Cerebellar cortex (tissue), 1 donor: ENCODE results near the gene SPTBN2.
A peak's percentile ranks its signal among the peaks of the same experiment; 100 is the strongest.
"Not testable (repeated sequence)": the region's sequence is repeated elsewhere in the genome, so short reads cannot be mapped to it uniquely, and the experiment has no call there.

Source experiments
- DNase-seq: peaks from one replicate; pipeline ENCODE4 v3.0.0-alpha.2; 2015; ENCODE audit warnings: low spot score

The SPTBN2 gene

DNA sequence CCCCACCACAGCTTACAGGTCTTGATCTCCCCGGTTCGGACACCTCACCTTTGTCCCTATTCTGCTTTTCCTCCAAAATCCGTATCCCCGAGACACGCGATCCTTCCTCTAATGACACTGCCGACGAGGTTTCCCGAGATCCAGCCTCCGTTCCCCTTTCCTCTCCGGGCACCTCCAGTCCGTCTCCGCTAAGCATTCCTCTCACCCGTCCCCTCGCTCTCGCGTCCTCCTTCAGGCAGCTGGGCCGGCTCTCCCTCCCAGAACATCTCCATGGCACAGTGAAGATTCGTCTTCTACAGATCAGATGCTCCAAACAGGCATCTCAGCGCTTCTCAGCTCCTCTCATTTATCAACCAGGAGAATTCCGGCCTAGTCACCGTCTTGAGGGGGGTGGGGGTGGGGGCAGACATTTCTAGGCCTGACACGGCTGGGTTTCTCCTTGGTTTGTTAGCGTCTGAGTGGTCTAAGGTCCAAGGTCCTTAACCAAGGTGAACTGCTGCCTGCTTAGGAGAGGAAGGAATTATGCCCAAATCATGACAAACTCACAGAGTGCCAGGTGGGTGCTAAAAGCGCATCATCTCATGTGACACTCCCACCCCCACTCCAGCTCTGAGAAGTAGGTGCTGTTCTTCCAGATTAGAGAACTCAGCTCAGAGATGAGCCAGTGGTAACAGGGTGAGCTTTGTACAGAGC lies at the start of gene SPTBN2:
Gene SPTBN2, minus strand, starts transcription at position 524 of the 693 bp plus-strand sequence. CDS start 7,976 bp downstream, outside the sequence.
- DNase-seq, result peak; percentile 65

DNA sequence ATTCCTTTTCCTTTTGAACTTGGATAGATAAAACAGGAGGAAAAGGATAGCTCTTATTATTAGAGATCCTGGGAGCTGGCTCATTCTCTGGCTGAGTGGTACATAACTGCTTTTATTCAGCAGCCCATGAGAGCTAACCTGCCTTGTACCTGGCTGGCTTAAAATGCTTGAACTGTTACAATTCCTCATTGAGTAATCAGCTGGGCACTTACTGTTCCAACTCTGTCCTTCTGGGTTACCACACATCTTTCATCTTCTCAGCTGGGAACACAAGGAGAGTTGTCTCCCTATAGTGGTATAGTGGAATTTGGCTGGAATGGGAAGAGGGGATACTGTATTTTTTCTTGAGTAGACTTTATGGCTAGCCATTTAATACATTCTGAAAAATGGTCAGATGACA lies 39.8 kb upstream of the SPTBN2 start:
- no peak for DNase-seq

DNA sequence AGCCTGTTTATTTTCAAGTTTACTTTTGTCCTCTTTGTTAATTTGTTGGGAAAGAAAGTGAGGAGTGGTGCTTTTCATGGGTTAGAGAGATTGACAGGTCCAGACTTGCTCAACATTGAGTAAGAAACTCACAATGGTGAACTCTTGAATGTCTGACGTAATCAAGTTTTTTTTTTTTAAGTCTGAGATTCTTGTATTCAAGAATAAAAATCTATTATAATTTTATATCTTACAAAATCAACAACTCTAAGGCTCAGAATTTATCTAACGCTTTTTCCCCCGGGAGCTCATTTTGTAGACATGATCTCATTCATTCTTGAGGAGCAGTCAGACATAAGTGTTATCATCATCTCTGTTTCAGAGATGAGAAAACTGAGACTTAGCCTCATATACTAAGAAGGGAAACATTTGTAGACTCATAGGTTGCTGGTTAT lies 39.1 kb upstream of the SPTBN2 start:
- no peak for DNase-seq

DNA sequence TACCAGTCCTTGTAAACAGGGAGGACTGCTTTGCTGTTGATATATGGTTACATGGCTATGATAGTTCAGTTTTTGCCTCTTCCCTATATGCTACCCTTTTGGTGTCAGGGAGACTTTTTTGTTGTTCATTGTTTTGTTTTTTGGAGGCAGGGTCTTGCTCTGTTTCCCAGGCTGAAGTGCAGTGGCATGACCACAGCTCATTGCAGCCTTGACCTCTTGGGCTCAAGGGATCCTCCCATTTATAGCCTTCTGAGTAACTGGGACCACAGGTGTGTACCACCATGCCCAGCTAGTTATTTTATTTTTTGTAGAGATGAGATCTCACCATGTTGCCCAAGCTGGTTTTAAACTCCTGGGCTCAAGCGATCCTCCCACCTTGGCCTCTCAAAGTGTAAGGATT lies 38.6 kb upstream of the SPTBN2 start:
- no peak for DNase-seq

DNA sequence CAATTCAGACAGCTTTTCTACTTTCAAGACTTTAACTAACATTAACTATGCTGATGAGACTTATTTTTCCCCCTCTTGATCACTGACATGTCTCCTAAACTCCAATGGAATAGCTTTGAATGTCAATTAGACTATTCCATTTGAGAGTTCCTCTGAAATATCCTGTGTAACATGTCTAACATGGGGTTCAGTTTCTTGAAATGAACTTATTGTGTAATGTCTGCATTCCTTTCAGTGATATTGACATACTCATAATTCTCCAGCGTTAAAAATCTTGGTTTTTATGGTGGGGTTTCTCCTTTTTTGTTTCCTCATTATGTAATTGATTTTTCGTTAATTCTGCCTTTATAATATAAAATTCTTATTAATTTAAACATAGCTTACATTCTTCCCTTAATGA lies 37.7 kb upstream of the SPTBN2 start:
- no peak for DNase-seq

DNA sequence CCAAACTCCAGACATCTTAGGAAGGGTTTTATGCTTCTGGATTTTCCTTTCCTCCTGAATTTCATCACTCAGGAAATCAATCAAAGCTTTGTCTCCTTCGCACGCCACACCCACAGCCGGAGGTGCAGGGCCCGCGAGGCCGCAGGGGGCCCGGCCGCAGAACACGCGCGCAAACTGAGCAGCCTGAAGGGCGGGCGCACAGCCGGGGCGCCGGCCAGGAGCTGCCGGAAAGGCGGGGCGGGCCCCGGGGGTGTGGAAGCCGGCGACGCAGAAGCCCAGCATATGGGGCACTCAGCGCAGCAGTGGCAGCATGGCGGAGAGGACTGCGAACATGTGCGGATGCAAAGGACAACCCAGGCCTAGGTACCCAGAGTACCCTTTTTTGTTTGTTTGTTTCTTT lies 33.1 kb upstream of the SPTBN2 start:
- DNase-seq, result no peak

DNA sequence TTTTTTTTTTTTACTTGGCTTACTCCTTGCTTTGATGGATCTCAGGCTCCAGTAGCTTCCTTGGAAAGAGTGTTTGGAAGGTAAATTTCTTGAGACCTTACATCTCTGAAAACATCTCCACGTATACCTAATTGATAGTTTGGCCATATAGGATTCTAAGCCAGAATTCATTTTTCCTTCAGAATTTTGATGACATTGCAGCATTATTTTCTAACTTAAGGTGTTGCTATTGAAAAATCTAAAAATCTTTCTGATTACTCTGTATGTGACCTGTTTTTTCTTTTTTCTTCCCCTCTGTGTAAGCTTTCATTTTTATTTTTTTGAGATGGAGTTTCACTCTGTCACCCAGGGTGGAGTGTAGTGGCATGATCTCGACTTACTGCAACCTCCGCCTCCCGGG lies 23.1 kb upstream of the SPTBN2 start:
- no peak for DNase-seq

DNA sequence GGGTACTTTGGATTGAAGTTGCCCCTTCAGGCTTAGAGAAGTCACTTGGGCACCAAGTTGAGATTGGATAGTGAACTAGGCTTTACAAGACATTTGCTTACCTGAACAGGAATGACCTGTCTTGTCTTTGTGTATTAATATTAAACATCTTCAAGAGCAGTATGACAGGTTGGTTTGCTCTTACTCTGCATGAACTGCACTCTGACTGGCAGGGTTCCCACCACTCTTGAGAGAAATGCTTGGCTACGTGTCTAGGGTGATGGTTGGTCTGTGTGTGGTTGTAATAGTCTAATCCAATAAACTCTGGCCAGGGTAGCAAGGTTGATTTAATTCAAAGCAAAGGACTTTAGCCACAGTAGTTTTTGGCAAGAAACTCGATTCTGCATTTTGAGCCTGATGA lies 20.1 kb upstream of the SPTBN2 start:
- peak; percentile 61 for DNase-seq

DNA sequence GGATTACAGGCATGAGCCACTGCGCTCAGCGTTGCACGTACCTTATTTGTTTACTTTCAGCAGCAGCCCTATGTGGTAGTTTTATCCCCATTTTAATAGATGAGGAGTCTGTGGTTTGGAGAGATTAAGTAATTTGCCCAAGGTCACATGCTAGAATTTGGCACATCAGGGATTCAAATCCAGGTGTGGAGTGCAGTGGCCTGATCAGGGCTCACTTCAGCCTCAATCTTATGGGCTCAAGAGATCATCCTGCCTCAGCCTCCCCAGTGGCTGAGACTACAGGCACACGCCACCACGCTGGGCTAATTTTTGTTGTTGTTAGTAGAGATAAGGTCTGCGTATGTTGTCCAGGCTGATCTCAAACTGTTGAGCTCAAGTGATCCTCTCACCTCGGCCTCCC lies 18.5 kb upstream of the SPTBN2 start:
- no peak for DNase-seq

DNA sequence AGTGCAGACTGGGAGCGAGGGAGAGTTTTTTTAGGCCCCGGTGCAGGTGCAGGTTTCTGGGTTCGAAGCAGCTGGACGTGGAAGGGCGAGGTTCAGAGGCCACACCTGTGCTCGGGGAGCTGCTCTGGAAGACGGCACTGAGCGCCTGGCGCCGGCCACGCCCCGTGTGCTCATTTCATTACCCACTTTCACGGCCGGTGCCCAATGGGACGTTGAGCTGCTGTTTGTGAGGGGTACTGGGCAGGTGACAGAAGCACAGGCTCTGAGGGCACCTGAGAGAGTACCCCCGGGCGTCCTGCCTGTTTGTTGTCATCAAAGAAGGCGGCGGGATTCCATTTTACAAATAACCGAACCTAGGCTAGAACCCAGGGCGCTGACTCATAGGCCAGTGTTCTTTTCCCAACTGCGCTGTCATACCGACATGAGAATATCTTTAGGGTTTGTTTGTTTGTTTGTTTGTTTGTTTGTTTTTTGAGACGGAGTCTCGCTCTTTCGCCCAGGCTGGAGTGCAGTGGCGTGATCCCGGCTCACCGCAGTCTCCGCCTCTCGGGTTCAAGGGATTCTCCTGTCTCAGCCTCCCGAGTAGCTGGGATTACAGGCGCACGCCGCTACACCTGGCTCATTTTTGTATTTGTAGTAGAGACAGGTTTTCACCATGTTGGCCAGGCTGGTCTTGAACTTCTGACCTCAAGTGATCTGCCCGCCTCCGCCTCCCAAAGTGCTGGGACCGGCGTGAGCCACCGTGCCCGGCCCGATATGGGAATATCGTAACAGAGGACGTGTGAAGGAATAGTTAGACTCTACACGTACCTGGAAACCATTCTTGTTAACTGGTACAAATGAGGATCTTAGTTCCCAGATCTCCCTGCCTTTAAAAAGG lies 16.6 kb upstream of the SPTBN2 start:
- DNase-seq, result peak; percentile 54

DNA sequence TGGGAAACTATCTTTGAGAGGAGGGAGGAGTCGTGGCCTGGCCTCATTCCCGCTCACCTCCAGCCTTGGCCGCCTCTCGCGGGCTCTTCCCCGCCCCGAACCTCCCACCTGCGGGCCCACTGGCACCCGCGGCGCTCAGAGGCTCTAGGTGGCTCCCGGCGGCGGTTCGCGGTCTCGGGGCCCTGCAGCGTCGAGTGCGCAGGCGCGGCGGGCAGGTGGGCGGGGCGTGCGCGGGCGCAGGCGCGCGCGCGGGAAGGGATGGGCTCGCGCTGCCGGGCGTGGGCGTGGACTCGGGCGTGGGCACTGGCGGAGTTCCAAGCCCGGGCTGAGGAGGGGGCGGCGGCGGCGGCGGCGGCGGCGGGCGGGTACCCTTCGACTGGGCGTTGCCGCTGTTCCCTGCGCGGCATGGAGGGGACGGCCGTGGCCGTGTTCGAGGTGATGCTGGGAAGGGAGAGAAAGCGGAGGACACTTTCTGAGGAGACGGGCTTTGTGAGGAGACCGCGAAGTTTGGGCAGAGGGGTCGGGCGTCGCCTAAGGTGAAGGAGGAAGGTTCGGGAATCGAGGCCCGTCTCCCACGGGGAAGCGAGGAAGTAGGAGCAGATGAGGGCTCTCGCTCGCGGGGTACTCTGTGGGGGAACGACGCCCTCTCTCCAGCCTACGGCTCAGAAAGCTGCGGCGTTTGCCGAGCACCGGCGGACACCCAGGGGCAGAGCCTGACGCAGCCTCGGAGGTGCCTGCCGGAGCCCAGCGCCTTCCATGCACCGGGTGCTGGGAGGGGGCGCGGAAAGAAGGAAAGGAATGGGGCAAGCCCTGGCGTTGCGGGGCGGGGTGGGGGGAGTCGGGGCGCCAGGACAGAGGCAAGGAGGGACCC lies 15.7 kb upstream of the SPTBN2 start:
- peak; percentile 73 for DNase-seq

DNA sequence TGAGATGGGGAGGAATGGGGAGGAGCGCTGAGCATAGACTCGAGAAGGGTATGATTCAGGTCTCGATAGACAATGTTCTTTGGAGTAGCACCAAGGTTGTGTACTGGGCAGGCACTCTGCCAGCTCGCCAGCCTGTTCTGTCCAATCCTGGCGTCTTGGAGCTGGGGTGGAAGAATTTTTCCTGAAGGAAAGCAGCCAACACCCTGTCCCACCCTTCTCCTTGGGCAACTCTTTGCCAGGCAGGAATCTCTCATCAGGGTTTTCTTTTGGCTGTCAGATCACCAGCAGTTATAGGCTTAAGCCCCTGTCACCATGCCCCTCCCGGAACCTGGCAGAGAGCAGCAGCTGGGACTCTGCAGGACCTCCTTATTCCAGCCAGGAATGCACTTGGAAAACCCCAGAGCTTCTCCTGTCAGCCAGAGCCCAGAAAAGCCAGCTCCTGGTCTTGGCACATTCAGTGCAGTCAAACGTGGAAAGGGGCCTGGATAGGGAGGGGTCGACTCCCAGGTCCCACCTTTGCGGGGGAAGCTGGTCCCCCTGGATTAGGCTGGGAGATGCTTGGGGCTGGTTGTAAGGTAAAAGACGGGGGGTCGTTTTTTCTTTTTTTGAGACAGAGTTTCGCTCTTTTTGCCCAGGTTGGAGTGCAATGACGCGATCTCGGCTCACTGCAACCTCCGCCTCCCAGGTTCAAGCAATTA lies 14.4 kb upstream of the SPTBN2 start:
- DNase-seq, result peak; percentile 90

DNA sequence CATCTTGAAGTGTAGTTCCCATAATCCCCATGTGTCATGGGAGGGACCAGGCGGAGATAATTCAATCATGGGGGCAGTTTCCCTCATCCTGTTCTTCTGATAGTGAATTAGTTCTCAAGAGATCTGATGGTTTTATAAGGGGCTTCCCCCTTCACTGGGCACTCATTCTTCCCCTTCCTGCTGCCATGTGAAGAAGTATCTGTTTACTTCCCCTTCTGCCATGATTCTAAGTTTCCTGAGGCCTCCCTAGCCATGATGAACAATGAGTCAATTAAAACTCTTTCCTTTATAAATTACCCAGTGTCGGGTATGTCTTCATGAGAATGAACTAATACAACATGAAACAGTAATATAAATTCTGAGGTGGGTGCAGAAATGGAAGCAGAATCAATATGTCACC lies 12.1 kb upstream of the SPTBN2 start:
- no peak for DNase-seq

DNA sequence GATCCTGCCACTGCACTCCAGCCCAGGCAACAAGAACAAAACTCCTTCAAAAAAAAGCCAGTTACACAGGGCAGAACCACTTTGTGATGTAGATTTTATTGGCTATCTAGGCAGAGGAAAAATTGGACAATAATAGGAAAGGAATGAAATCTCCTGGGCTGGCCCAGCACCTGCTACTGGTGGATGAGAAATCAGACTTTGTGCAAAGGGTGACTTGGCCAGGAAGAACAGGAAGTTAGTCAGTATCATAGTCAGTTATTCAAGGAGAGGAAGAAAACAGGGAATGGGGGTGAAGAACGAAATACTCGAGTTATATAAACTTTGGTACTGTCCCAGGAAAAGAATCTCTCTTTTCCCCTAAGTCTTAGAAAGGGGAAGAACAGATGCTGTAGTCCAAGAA lies 11.0 kb upstream of the SPTBN2 start:
- DNase-seq, result no peak

DNA sequence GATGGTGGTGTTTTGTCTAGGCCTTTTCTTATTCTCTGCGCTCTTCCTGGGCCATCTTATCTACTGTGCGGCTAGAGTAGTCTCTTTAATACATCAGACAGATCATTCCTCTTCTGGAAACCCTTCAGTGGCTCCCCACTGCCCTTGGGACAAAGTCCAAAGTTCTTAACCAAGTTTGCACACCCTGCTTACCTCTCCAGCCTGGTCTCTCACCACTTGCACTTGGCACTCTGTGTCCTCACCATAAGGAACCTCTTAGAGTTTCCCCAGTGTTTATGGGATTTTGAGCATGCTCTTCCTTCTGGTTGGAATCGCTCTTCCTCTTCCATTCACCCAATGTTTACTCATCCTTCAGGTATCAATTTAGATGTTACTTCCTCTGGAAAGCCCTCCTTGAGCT lies 5.2 kb upstream of the SPTBN2 start:
- no peak for DNase-seq

DNA sequence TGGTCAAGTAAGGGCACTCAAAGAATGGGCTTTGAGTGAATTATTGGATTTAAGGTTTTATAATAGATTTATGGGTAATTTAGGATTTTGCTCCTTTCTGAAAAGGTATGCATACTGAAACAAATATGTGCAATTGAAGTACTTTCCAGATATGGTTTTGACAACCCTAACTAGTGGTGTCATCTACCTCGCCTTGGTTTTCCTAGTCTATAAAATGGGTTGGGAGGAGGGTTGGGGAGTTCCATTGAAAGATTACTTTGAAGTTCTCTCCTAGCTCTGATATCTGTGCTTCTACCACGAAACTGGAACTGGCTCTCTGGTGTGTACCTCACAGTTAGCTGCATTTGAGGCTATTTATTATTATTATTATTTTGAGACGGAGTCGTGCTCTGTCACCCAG lies 431 bp upstream of the SPTBN2 start:
- no peak for DNase-seq

DNA sequence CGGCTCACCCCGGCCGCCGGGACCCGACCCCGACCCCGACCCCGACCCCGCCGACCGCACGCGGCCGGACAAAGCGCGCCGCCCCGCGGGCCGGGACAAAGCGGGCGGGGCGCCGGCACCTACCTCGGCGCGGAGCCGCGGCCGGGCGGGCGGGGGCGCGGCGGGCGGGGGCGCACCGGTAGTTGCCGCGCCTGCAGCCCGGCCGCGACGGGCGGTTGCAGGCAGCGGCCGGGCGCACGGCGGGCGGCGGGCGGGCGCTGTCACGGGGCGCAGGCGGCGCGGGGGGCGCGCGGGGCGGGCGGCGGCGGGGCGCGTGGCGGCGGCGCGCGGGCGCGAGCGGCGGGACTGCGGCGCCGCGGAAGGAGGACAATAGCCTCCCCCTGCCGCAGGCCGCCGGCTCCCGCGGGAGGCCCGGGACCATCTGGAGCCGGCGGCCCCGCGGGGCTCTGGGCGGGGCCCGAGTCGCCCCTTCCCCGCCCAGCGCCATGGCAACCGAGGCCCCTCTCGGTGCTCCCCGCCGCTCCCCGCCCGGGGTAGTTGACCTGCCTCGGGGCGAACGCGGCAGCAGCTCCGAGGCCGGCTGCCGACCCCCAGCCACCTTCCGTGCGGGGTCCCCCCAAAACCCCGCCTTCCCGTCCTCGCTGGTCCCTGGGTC lies 851 bp downstream of the SPTBN2 start:
- no peak for DNase-seq

DNA sequence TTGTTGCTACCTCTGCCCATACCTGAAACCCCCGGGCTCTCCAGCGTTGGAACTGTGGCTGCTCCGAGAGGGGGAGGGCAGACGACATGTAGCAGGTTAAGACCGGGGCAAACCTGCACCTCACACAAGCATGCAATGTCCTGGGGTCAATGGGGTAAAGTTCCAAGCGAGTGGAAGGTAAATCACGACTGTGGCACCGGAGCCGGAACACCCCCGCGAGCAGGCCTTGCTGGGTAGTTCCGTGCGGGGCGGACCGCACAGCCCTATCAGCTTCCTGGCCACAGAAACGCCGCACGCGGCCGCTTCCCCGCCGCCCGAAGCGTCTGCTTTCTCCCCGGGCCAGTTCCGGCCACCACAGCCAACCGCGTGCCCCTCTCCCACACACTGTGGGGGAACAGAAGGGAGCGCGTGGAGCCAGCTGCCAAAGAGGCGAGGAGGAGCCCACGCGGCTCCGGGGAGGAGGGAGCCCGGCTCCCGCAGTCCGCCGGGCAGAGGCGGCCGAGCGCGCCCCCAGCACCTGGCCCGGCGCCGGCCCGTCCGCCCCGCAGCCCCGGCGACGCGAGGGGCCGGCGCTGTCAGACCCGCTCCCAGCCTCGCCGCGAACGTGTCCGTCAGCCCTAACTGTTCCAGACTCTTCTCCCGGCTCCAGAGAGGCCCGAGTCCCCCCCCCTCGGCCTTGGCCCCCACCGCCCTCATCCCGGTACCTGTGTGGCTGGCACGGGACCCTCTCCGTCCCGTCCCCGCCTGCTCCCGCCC lies 1.6 kb downstream of the SPTBN2 start:
- DNase-seq, result peak; percentile 72

DNA sequence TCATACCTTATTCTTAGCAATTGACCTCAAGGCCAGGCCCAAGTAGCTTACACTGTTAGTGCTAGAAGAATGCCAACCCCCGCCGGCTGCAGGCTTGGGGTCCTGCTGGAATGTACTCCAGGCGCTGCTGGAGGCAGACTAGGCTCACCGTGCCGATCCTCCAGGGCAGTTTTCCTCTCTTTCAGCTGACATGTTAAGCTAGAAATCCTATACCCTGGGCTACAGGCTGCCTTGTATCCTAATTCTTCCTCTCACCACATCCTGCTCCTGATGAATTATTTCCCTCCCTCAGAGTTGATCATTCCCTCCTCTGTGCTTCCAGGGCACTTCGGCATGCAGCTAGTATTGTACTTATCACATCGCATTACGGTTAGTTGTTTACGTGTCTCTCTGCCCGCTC lies 3.4 kb downstream of the SPTBN2 start:
- DNase-seq, result peak; percentile 62

DNA sequence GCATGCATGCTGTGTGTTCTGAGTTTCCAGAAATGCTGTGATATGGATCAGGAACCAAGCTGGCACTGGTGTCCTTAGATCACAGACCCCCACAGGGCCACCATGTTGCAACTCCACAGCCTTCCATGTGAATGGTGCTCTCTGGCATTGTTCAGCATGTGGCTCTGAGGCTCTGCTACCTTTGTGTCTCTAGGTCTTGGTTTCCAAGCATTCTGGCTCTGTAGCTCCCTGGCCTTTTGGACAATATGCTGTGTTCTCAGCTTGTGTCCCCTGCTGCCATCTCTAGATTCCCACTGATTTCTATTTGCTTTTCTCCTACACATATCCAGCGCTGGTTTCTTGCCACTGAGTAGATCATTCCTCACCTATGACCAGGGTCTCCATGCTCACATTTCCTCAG lies 3.9 kb downstream of the SPTBN2 start:
- peak; percentile 86 for DNase-seq

DNA sequence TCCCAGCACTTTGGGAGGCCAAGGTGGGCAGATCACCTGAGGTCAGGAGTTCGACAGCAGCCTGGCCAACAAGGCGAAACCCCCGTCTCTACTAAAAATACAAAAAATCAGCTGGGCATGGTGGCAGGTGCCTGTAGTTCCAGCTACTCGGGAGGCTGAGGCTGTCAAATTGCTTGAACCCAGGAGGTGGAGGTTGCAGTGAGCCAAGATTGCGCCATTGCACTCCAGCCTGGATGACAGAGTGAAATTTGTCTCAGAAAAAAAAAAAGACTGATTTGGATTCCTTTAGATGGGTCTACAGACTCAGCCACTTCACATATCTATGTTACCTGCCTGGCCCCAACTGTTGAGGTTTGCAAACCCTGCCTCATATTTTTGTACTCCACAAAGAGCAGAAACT lies 4.8 kb downstream of the SPTBN2 start:
- not testable (repeated sequence) for DNase-seq
